HEK293T (cell line): ENCODE results near the gene SGSM1.

ENCODE experiments used
- CTBP1 ChIP-seq: fragments of 450-650 bp; IDR thresholded peaks from 2 replicates; pipeline ENCODE4 v1.6.1; 2016; ENCODE audit warnings: borderline replicate concordance
- FOXA1 ChIP-seq: fragments of 450-650 bp; IDR thresholded peaks from 2 replicates; pipeline ENCODE4 v1.6.1; 2016; ENCODE audit warnings: mild to moderate bottlenecking
- SP1 ChIP-seq: fragments of 450-650 bp; IDR thresholded peaks from 2 replicates; pipeline ENCODE4 v1.6.1; 2017

DNA sequence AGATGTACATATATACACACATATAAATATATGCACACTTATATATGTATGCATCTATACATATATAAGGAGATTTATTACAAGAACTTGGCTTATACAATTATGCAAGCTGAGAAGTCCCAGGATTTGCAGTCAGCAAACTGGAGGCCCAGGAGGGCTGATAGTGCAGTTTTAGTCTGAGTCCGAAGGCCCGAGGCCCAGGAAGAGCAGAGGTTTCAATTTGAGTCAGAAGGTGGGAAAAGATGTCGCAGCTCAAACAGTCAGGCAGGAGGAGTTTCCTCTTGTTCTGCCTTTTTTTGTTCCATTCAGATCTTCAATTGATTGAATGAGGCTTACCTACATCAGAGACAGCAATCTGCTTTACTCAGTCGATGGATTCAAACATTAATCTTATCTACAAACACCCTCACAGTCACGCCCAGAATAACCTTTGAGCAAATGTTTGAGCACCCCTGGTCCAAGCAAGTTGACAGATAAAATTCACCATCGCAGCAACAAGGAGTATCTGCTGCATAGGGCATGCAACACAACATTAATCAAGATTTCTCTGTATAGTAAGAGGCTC, 4.0 kb upstream of the SGSM1 start:
- TF ChIP-seq FOXA1 (no peak), CTBP1 (no peak), SP1 (no peak)
